LoVo (cell line): ENCODE results near the gene PTCD2.

Experiments
- DNase-seq: peaks from one replicate; pipeline ENCODE4 v3.0.0-alpha.2; 2016; ENCODE audit warnings: low spot score

Gene PTCD2

DNA sequence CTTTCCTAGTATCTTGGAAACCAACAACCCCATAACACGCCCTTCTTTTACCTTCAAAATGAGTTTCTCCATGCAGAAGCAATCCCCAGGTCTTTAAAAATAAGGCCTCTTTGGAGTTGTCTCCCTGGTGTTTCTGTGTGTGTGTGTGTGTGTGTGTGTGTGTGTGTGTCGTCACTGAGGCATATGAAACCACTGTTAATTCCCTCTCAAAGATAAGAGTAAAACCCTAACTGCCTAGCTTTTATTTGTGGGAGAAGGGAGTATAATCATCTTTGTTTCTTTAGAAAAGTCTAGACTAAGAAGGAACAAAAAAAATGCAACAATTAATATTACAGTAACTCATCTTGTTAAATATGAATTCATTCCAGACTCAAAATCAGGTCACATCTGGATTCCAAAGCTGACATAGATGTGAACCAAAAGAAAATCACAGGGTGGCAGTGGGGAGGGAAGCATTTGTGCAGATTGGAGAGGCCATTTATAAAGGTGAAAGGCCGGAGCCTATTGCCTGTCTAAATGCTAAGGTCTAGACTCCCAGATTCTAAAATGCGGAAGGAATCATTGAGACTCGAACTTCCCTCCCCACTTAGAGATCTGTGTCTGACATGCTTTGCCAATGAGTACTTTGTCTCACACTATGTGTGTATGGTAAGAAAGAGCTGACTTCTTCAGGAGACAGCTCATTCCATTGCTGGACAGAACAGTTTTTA lies 95.6 kb downstream of the PTCD2 start:
- DNase-seq = no peak

DNA sequence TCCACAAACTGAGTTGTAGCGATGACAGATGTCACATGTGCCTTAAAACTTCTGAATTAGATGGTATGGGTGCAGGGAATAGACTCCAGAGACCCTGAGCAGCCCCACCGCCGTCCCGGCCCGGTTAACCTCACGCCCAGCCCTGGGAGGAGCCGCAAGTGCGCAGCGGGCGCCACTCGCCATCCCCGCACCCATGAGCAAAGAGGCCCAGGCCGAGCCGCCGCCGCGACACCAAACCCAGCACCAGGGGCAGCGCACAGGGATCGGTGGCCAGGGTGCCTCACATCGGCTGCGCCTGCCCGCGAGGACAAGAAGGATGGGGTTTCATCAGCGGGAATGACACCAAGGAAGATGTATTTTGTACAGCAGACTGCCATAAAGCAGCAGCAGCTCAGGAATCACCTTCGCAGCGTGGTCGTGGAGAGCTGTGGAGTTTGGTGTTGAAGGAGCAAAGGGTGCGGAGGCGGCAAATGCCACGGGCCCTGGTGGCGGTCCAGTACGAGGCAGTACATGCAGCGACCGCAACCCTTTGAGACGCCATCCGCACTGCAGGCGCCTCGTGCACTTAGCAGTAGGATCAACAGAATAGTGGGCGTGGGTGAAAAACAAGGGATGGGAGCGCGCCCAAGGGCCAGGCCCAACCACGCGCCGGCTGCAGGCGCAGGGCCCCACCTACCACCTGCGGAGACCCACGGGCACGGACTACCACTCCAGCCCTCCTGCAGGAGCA lies 97.3 kb downstream of the PTCD2 start:
- no peak for DNase-seq
